SKM-1 treated with dmso at 0.1 percent for 144 hours (cell line): ENCODE data around the gene INO80D.
"Not testable (repeated sequence)": the region's sequence is repeated elsewhere in the genome, so short reads cannot be mapped to it uniquely, and the experiment has no call there.

ENCODE experiments used
- DNase-seq: peaks from one replicate; lab custom pipeline; 2025; ENCODE audit not compliant: unreplicated experiment; lab: John Stamatoyannopoulos, UW

Gene INO80D

GRCh38 chr2:206085742-206086445 is at the start of gene INO80D:
TSS of gene INO80D (minus strand) at chr2:206086174. CDS start at chr2:206063016, 23,158 bp downstream.
- DNase-seq = peak; percentile 84

GRCh38 chr2:206127656-206128055 is 41.7 kb upstream of the INO80D start:
- DNase-seq = no peak

- DNase-seq = no peak
Measured at GRCh38 chr2:206125901-206126300, 39.9 kb upstream of the INO80D start.

- not testable (repeated sequence) for DNase-seq
Measured at GRCh38 chr2:206122569-206122968, 36.6 kb upstream of the INO80D start.

- no peak for DNase-seq
Measured at GRCh38 chr2:206116278-206116677, 30.3 kb upstream of the INO80D start.

- DNase-seq = no peak
Measured at GRCh38 chr2:206115026-206115578, 29.1 kb upstream of the INO80D start.

GRCh38 chr2:206112846-206113547 is 27.0 kb upstream of the INO80D start:
- no peak for DNase-seq

GRCh38 chr2:206112108-206112507 is 26.1 kb upstream of the INO80D start:
- no peak for DNase-seq

GRCh38 chr2:206108713-206109112 is 22.7 kb upstream of the INO80D start:
- no peak for DNase-seq

GRCh38 chr2:206105541-206105940 is 19.6 kb upstream of the INO80D start:
- DNase-seq = no peak

- DNase-seq = no peak
Measured at GRCh38 chr2:206105038-206105437, 19.1 kb upstream of the INO80D start.

GRCh38 chr2:206098872-206099271 is 12.9 kb upstream of the INO80D start:
- DNase-seq = peak; percentile 57

- peak; percentile 57 for DNase-seq
Measured at GRCh38 chr2:206098471-206098870, 12.5 kb upstream of the INO80D start.

GRCh38 chr2:206096876-206097275 is 10.9 kb upstream of the INO80D start:
- no peak for DNase-seq

GRCh38 chr2:206095536-206096332 is 9.8 kb upstream of the INO80D start:
- peak; percentile 68 for DNase-seq

- no peak for DNase-seq
Measured at GRCh38 chr2:206092297-206092696, 6.3 kb upstream of the INO80D start.

GRCh38 chr2:206088248-206088647 is 2.3 kb upstream of the INO80D start:
- DNase-seq = no peak

- DNase-seq = no peak
Measured at GRCh38 chr2:206086716-206087350, 859 bp upstream of the INO80D start.

- no peak for DNase-seq
Measured at GRCh38 chr2:206084870-206085741, 868 bp downstream of the INO80D start.

GRCh38 chr2:206084439-206084869 is 1.5 kb downstream of the INO80D start:
- no peak for DNase-seq
